Suprapubic skin (tissue), 4 donors: ENCODE results near the gene RBL2. TPM values are rescaled to one million over a fixed set of nuclear protein-coding genes. Genes with fewer than 3 reads are reported as not detected.

ENCODE experiments used
- DNase-seq, 2 donors: peaks; one replicate each; pipeline ENCODE4 v3.0.0-alpha.2; 2019; ENCODE audit warnings: low spot score in 2 of 2
- H3K27ac ChIP-seq: fragments of 200-600 bp; sonication (generic); one replicate; pipeline ENCODE4 v1.5.1; 2019
- H3K27me3 ChIP-seq: fragments of 200-600 bp; sonication (generic); one replicate; pipeline ENCODE4 v1.5.1; 2019
- H3K36me3 ChIP-seq: fragments of 200-600 bp; sonication (generic); one replicate; pipeline ENCODE4 v1.5.1; 2019
- H3K4me1 ChIP-seq: fragments of 200-600 bp; sonication (generic); one replicate; pipeline ENCODE4 v1.5.1; 2019
- H3K4me3 ChIP-seq: fragments of 200-600 bp; sonication (generic); one replicate; pipeline ENCODE4 v1.5.1; 2019; ENCODE audit warnings: mild to moderate bottlenecking
- H3K9me3 ChIP-seq: fragments of 200-600 bp; sonication (generic); one replicate; pipeline ENCODE4 v1.5.1; 2019
- EP300 ChIP-seq: sonication (generic); formaldehyde crosslinking; IDR thresholded peaks from one replicate; pipeline ENCODE4 v1.6.1; 2017; ENCODE audit warnings: antibody characterized with exemption
- POLR2A ChIP-seq, 2 donors: fragments of 450-650 bp; IDR thresholded peaks; one replicate each; pipeline ENCODE4 v1.6.1; 2017; ENCODE audit warnings: antibody characterized with exemption in 2 of 2, mild to moderate bottlenecking in 2 of 2, moderate library complexity in 2 of 2
- POLR2AphosphoS5 ChIP-seq, 3 donors: sonication (generic); formaldehyde crosslinking; IDR thresholded peaks; one replicate each; pipeline ENCODE4 v1.6.1; 2017; ENCODE audit warnings: antibody characterized with exemption in 3 of 3
- WGBS: methylation state at CpG from one replicate; pipeline ENCODE4 v1.1.5; 2018; 5-methylcytosine and 5-hydroxymethylcytosine counted together
- total RNA-seq, 4 donors: library from RNA; depleted of rRNA; stranded (reverse); fragments of >200 nt; gene quantifications; one replicate each; pipeline ENCODE4 v1.1.0, GENCODE V29; 2016
- TF ChIP-seq, protein P1 (sequence below), 2 donors: fragments of 200-600 bp in 1 of 2; fragments of 450-650 bp in 1 of 2; sonication (generic) in 1 of 2; IDR thresholded peaks; one replicate each; pipeline ENCODE4 v1.5.1; 2016 to 2019; ENCODE audit warnings: antibody characterized with exemption in 2 of 2, mild to moderate bottlenecking in 1 of 2, moderate library complexity in 1 of 2

RBL2 gene
- total RNA-seq, 4 donors from 2014 or later = 66.4 to 155 (median 71.9) TPM

DNA sequence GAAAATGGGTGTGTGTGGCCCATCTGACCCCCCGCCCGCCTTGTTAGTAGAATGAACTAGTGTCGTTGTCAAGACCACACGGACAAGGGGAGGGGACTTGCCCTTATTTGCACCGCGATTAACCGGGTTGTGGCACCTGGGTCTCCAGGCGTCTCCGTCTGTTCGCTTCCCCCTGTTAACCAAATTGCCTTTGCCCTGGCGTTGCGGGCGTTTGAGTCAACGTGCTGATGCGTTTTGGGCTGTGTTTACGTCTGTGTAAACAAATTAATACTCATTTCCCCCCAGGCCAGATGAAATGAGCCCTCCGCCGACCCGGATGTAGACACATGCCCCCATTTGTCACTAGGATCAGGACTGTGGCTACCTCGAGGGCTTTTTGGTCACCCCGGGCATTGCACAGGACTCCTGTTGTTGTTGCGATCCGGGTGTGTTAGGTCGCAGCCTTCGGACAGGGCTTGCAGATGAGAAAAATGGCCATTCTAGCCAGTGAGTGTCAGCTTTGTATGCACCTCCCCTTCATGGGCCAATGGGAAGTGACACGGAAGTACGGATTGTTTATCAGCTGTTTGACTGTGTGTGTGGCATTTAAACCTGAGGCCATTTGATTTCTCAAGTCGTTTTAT is 906 bp downstream of the RBL2 start:
- H3K27me3 ChIP-seq = no peaks in the 10 kb centered on the region
- H3K9me3 ChIP-seq = no peaks in the 10 kb centered on the region
- no peaks in the 10 kb centered on the region for H3K36me3 ChIP-seq
- peak; percentile 34 to 56 (median 41) for TF ChIP-seq POLR2AphosphoS5 (IDR thresholded peaks at IDR 0.05)
- TF ChIP-seq, protein P1, sequence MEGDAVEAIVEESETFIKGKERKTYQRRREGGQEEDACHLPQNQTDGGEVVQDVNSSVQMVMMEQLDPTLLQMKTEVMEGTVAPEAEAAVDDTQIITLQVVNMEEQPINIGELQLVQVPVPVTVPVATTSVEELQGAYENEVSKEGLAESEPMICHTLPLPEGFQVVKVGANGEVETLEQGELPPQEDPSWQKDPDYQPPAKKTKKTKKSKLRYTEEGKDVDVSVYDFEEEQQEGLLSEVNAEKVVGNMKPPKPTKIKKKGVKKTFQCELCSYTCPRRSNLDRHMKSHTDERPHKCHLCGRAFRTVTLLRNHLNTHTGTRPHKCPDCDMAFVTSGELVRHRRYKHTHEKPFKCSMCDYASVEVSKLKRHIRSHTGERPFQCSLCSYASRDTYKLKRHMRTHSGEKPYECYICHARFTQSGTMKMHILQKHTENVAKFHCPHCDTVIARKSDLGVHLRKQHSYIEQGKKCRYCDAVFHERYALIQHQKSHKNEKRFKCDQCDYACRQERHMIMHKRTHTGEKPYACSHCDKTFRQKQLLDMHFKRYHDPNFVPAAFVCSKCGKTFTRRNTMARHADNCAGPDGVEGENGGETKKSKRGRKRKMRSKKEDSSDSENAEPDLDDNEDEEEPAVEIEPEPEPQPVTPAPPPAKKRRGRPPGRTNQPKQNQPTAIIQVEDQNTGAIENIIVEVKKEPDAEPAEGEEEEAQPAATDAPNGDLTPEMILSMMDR (IDR thresholded peaks at IDR 0.05) = no peak
- peak in 1 of 2 donors; percentile 55 for TF ChIP-seq POLR2A (IDR thresholded peaks at IDR 0.05)
- 0% methylated on average over 13 of the region's 28 CpGs for WGBS
- DNase-seq = peak; percentile 83 to 86
- peaks cover 23% of the 10 kb centered on the region for H3K4me1 ChIP-seq
- peak overlapping the region; percentile 97 for H3K4me3 ChIP-seq
- H3K27ac ChIP-seq = peak overlapping the region; percentile 97

- no peak for DNase-seq
- Histone ChIP-seq H3K4me1 (peaks cover 14% of the 10 kb centered on the region), H3K9me3 (no peaks in the 10 kb centered on the region), H3K27me3 (no peaks in the 10 kb centered on the region), H3K4me3 (no peak overlapping the region), H3K27ac (no peak overlapping the region), H3K36me3 (peaks cover 32% of the 10 kb centered on the region)
- no peak for TF ChIP-seq EP300
- TF ChIP-seq POLR2A (IDR thresholded peaks at IDR 0.05) = no peak
- no peak for TF ChIP-seq POLR2AphosphoS5 (IDR thresholded peaks at IDR 0.05)
- TF ChIP-seq, protein P1 (IDR thresholded peaks at IDR 0.05) = no peak
- WGBS = 94% methylated on average over 5 of the region's 5 CpGs
These were observed 5.9 kb downstream of the RBL2 start for GRCh38 chr16:53440125-53440524.

DNA sequence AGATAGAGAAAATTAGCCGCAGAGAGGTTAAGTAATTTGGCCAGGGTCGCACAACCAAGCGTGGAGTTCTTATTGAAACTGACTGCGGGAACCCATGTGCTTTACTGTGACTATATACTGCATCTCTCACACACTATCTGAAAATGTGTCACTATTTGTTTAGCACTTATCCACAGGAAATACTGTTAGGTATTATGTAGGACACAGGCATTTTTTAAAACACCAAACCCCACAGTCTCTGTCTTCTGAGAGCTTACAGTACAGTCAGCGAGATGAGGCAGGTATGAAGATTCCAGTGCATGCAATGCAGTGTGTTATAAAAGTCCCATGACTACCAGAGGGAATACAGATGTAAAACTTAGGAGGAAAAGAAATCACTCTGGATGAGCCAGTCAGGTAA is 11.3 kb downstream of the RBL2 start:
- peaks cover 56% of the 10 kb centered on the region for H3K36me3 ChIP-seq
- no peak for DNase-seq
- TF ChIP-seq, protein P1 (IDR thresholded peaks at IDR 0.05) = no peak
- TF ChIP-seq POLR2AphosphoS5 (IDR thresholded peaks at IDR 0.05) (no peak), POLR2A (IDR thresholded peaks at IDR 0.05) (no peak), EP300 (no peak)
- no peak overlapping the region for H3K27ac ChIP-seq
- no peaks in the 10 kb centered on the region for H3K4me1 ChIP-seq
- H3K27me3 ChIP-seq = no peaks in the 10 kb centered on the region
- no peaks in the 10 kb centered on the region for H3K9me3 ChIP-seq
- 97% methylated on average over 5 of the region's 5 CpGs for WGBS
- no peak overlapping the region for H3K4me3 ChIP-seq

GRCh38 chr16:53446090-53446489 is 11.8 kb downstream of the RBL2 start:
- no peak for DNase-seq
- Histone ChIP-seq H3K4me3 (no peak overlapping the region), H3K4me1 (no peaks in the 10 kb centered on the region), H3K36me3 (peaks cover 53% of the 10 kb centered on the region), H3K27me3 (no peaks in the 10 kb centered on the region), H3K9me3 (no peaks in the 10 kb centered on the region), H3K27ac (no peak overlapping the region)
- WGBS = 87% methylated on average over 3 of the region's 3 CpGs
- TF ChIP-seq, protein P1 (IDR thresholded peaks at IDR 0.05) = no peak
- TF ChIP-seq EP300 = no peak
- no peak for TF ChIP-seq POLR2AphosphoS5 (IDR thresholded peaks at IDR 0.05)

DNA sequence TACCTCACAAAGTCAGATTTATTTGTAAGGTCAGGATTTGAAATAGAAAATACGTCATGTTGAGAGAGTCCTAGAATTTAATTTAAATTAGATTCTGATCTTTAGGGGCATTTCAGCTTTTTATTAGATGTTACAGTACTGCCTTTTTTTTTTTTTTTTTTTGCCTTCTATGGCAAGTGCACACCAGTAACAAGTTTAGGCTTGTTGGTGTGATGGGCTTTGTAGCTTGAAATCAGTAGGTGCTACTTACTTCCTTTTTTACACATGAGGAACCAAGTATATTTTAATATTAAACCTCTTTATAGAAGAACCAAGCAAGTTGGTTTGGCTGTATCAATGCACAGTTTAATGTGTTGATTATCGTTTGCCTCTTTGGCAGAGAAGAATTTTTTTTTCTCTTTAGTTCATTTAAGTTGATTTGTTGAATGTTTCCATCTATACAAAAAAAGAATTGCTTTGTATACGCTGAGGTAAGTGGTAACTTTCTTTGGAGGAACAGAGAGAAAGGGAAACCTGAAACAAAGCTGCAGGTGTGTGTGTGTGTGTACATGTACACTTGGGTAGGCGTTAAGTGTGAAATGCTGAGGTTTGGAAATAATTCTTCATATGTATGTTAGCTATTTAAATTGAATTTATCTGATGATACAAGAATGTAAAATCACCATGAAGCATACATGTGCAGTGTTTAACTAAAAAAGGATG is 15.7 kb downstream of the RBL2 start:
- DNase-seq = no peak

More for the DNA sequence above, 15.7 kb downstream of the RBL2 start:
- Histone ChIP-seq H3K27me3 (no peaks in the 10 kb centered on the region), H3K9me3 (no peaks in the 10 kb centered on the region), H3K27ac (no peak overlapping the region), H3K36me3 (peaks cover 60% of the 10 kb centered on the region), H3K4me1 (no peaks in the 10 kb centered on the region), H3K4me3 (no peak overlapping the region)
- 87% methylated on average over 4 of the region's 4 CpGs for WGBS
- TF ChIP-seq EP300 = no peak
- no peak for TF ChIP-seq POLR2AphosphoS5 (IDR thresholded peaks at IDR 0.05)
- TF ChIP-seq, protein P1 (IDR thresholded peaks at IDR 0.05) = no peak
- no peak for TF ChIP-seq POLR2A (IDR thresholded peaks at IDR 0.05)
